ENCODE data around the gene MACROD2.
"Not testable (repeated sequence)": the region's sequence is repeated elsewhere in the genome, so short reads cannot be mapped to it uniquely, and the experiment has no call there.

The MACROD2 gene

GRCh38 chr20:15075586-15075985, 1080.3 kb downstream of the MACROD2 start:
- no peak for DNase-seq

GRCh38 chr20:15076785-15077184, 1081.5 kb downstream of the MACROD2 start:
- no peak for DNase-seq

GRCh38 chr20:15077733-15078250, 1082.5 kb downstream of the MACROD2 start:
- DNase-seq: no peak

GRCh38 chr20:15079594-15080340, 1084.5 kb downstream of the MACROD2 start:
- DNase-seq: no peak

- no peak for DNase-seq
These were observed 1085.9 kb downstream of the MACROD2 start for GRCh38 chr20:15081261-15081660.

GRCh38 chr20:15091421-15092037, 1096.2 kb downstream of the MACROD2 start:
- DNase-seq: no peak

GRCh38 chr20:15098351-15098750, 1103.0 kb downstream of the MACROD2 start:
- DNase-seq: no peak

GRCh38 chr20:15099130-15099529, 1103.8 kb downstream of the MACROD2 start:
- DNase-seq: no peak

- DNase-seq: no peak
These were observed 1105.3 kb downstream of the MACROD2 start for GRCh38 chr20:15100506-15101160.

- no peak for DNase-seq
These were observed 1112.6 kb downstream of the MACROD2 start for GRCh38 chr20:15107931-15108330.

- DNase-seq: no peak
These were observed 1114.2 kb downstream of the MACROD2 start for GRCh38 chr20:15109494-15109893.

- no peak for DNase-seq
These were observed 1116.3 kb downstream of the MACROD2 start for GRCh38 chr20:15111654-15112053.

- no peak for DNase-seq
These were observed 1117.9 kb downstream of the MACROD2 start for GRCh38 chr20:15113144-15113773.

- no peak for DNase-seq
These were observed 1124.7 kb downstream of the MACROD2 start for GRCh38 chr20:15119852-15120487.

- no peak for DNase-seq
These were observed 1127.3 kb downstream of the MACROD2 start for GRCh38 chr20:15122613-15123012.

GRCh38 chr20:15131176-15131575, 1135.9 kb downstream of the MACROD2 start:
- DNase-seq: no peak

- DNase-seq: no peak
These were observed 1143.3 kb downstream of the MACROD2 start for GRCh38 chr20:15138548-15139126.

- DNase-seq: no peak
These were observed 1144.2 kb downstream of the MACROD2 start for GRCh38 chr20:15139522-15139921.

- no peak for DNase-seq
These were observed 1145.0 kb downstream of the MACROD2 start for GRCh38 chr20:15140286-15140685.

- not testable (repeated sequence) for DNase-seq
These were observed 1145.6 kb downstream of the MACROD2 start for GRCh38 chr20:15140940-15141339.

GRCh38 chr20:15141861-15142260, 1146.5 kb downstream of the MACROD2 start:
- no peak for DNase-seq

GRCh38 chr20:15143478-15143877, 1148.2 kb downstream of the MACROD2 start:
- no peak for DNase-seq
